Naive B cell (primary cell): ENCODE data around the gene MEGF6. TPM values are rescaled to one million over a fixed set of nuclear protein-coding genes. Genes with fewer than 3 reads are reported as not detected.

ENCODE experiments used
- ATAC-seq, 2 donors: fragments of 150-1000 bp; cut with Tn5 transposase; 2 replicates each; pipeline ENCODE4 v1.10.0; 2021; ENCODE audit warnings: low read depth in 2 of 2, mild to moderate bottlenecking in 2 of 2, moderate library complexity in 2 of 2
- DNase-seq: peaks from one replicate; pipeline ENCODE4 v3.0.0; 2022
- H3K27ac Mint-ChIP-seq, 6 donors: one replicate each; pipeline ENCODE4 v1.8.0; 2020 to 2022; ENCODE audit warnings: mild to moderate bottlenecking in 6 of 6, mixed read lengths in 6 of 6, moderate library complexity in 5 of 6, inconsistent platforms in 2 of 6
- H3K27me3 Mint-ChIP-seq, 3 donors: one replicate each; pipeline ENCODE4 v1.8.0; 2021 to 2022; ENCODE audit warnings: mixed read lengths in 3 of 3, mild to moderate bottlenecking in 1 of 3
- H3K36me3 Mint-ChIP-seq, 2 donors: one replicate each; pipeline ENCODE4 v1.8.0; 2020 to 2022; ENCODE audit warnings: mixed read lengths in 2 of 2, inconsistent platforms in 1 of 2, mild to moderate bottlenecking in 1 of 2
- H3K4me1 Mint-ChIP-seq, 3 donors: one replicate each; pipeline ENCODE4 v1.8.0; 2020 to 2022; ENCODE audit warnings: mixed read lengths in 3 of 3, inconsistent platforms in 1 of 3, mild to moderate bottlenecking in 1 of 3, moderate library complexity in 1 of 3
- H3K4me3 Mint-ChIP-seq, 8 donors: one replicate each; pipeline ENCODE4 v1.8.0; 2020 to 2022; ENCODE audit warnings: mild to moderate bottlenecking in 8 of 8, mixed read lengths in 8 of 8, moderate library complexity in 8 of 8, inconsistent platforms in 2 of 8
- H3K9me3 Mint-ChIP-seq, 7 donors: one replicate each; pipeline ENCODE4 v1.8.0; 2020 to 2022; ENCODE audit warnings: mixed read lengths in 7 of 7, mild to moderate bottlenecking in 5 of 7, inconsistent platforms in 2 of 7, moderate library complexity in 1 of 7
- polyA plus RNA-seq, 6 donors: library from polyadenylated mRNA; unstranded; fragments of 300-500 nt; fragmentation: Illumina TruSeq; gene quantifications; one replicate each; pipeline ENCODE4 v1.2.3, GENCODE V29; 2021; ENCODE audit warnings: low read depth in 6 of 6

MEGF6 gene
- polyA plus RNA-seq, 6 donors from 2014 or later: 3.1 to 8.8 (median 4.3) TPM; not detected in 1

GRCh38 chr1:3563125-3563524 lies 48.2 kb downstream of the MEGF6 start:
- Mint-ChIP-seq H3K36me3 (no peaks in the 10 kb centered on the region), H3K27ac (no peak overlapping the region), H3K9me3 (peaks cover 0 to 11% (median 2%) of the 10 kb centered on the region in 7 donors)

DNA sequence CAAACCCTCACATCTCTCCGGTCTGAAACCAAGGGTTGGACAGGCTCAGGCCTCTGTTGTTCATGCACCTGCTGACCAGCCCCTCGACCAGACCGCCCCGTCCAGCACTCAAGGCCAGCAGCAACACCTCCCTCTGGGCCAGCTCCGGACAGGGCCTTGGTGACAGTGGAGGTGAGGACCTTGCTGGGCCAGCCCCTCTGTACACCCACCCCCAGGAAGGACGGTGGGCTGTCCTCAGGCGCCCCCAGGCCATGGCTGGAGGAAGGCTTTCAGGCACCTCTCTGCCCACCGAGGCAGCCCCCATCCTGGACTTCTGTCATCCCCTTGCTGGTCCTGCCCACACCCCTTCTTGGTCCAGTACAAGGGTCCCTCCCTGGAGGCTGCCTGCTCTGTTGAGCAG lies 48.6 kb downstream of the MEGF6 start:
- H3K36me3 Mint-ChIP-seq: no peaks in the 10 kb centered on the region
- ATAC-seq (no peak), DNase-seq (no peak)
- peaks cover 0 to 13% (median 5%) of the 10 kb centered on the region in 7 donors for H3K9me3 Mint-ChIP-seq
- H3K27me3 Mint-ChIP-seq: peaks cover 0 to 9% (median 0%) of the 10 kb centered on the region in 3 donors
- peak overlapping the region in 1 of 8 donors; percentile 52 for H3K4me3 Mint-ChIP-seq
- H3K27ac Mint-ChIP-seq: no peak overlapping the region
- H3K4me1 Mint-ChIP-seq: no peaks in the 10 kb centered on the region

More at GRCh38 chr1:3563125-3563524, 48.2 kb downstream of the MEGF6 start:
- DNase-seq: no peak
- Mint-ChIP-seq H3K4me3 (no peak overlapping the region), H3K4me1 (no peaks in the 10 kb centered on the region), H3K27me3 (peaks cover 0 to 9% (median 0%) of the 10 kb centered on the region in 3 donors)
- ATAC-seq: no peak

DNA sequence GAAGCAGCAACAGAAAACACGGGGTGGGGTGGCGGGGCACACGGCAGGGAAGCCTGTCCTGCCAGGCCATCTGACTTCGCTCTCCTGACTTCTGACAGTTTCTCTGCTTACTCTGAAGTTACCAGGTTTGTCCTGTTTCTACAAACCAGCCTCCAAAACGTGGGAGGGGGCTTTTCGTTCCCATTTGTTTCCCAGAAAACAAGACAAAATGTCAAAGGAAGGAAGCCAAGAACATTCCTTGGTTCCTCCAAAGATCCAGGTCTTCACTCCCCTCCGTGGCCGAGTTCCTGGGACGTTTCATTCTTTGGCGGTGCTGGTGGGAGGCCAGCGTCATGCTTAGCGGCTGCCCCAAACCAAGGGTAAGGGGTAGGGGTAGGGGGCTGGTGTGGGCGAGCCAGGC lies 49.6 kb downstream of the MEGF6 start:
- H3K4me1 Mint-ChIP-seq: no peaks in the 10 kb centered on the region
- ATAC-seq (no peak), DNase-seq (no peak)
- peaks cover 0 to 9% (median 0%) of the 10 kb centered on the region in 3 donors for H3K27me3 Mint-ChIP-seq
- peaks cover 0 to 13% (median 5%) of the 10 kb centered on the region in 7 donors for H3K9me3 Mint-ChIP-seq
- no peak overlapping the region for H3K27ac Mint-ChIP-seq
- H3K4me3 Mint-ChIP-seq: no peak overlapping the region
- no peaks in the 10 kb centered on the region for H3K36me3 Mint-ChIP-seq

GRCh38 chr1:3560981-3561380 lies 50.3 kb downstream of the MEGF6 start:
- Mint-ChIP-seq H3K9me3 (peaks cover 0 to 13% (median 5%) of the 10 kb centered on the region in 7 donors), H3K27me3 (peaks cover 0 to 9% (median 0%) of the 10 kb centered on the region in 3 donors), H3K4me3 (no peak overlapping the region), H3K27ac (no peak overlapping the region), H3K36me3 (no peaks in the 10 kb centered on the region), H3K4me1 (no peaks in the 10 kb centered on the region)
- DNase-seq (no peak), ATAC-seq (no peak)

DNA sequence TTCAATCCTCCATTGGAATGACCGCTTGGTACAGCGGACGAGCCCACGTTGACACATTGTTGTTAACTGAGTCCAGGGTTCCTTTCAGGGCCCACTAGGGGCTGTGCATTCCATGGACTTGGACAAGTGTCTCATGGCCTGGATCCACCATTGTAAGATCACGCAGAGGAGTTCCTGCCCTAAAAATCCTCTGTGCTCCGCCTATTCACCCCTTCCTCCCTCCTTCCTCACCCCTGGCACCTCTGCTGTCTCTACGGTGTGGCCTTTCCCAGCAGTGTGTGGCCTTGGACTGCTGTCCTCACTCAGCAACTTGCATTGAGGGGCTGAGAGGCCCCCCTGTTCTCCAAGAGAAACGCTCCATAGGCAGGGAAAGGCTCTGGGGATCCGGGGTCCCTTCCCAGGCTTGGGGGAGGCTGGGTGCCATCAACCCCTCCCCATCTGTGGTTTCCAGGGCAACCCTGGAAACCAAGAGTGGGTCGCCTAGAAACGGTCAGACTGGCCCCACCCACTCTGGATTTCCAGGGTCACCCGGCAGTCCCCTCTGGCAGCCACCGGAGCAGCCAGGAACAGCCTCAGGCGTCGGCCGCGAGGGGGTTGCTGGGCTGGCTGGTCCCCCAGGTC lies 50.9 kb downstream of the MEGF6 start:
- Mint-ChIP-seq H3K4me3 (no peak overlapping the region), H3K36me3 (no peaks in the 10 kb centered on the region), H3K9me3 (peaks cover 0 to 13% (median 5%) of the 10 kb centered on the region in 7 donors), H3K27ac (peak overlapping the region in 1 of 6 donors; percentile 16), H3K4me1 (no peaks in the 10 kb centered on the region), H3K27me3 (peaks cover 0 to 9% (median 0%) of the 10 kb centered on the region in 3 donors)
- ATAC-seq (no peak), DNase-seq (no peak)

- H3K36me3 Mint-ChIP-seq: no peaks in the 10 kb centered on the region
- peak overlapping the region in 1 of 8 donors; percentile 12 for H3K4me3 Mint-ChIP-seq
- DNase-seq: no peak
- H3K27ac Mint-ChIP-seq: no peak overlapping the region
- H3K4me1 Mint-ChIP-seq: no peaks in the 10 kb centered on the region
- peaks cover 0 to 13% (median 5%) of the 10 kb centered on the region in 7 donors for H3K9me3 Mint-ChIP-seq
- H3K27me3 Mint-ChIP-seq: no peaks in the 10 kb centered on the region
- ATAC-seq: no peak
Observed at GRCh38 chr1:3558036-3558726, 53.1 kb downstream of the MEGF6 start.

DNA sequence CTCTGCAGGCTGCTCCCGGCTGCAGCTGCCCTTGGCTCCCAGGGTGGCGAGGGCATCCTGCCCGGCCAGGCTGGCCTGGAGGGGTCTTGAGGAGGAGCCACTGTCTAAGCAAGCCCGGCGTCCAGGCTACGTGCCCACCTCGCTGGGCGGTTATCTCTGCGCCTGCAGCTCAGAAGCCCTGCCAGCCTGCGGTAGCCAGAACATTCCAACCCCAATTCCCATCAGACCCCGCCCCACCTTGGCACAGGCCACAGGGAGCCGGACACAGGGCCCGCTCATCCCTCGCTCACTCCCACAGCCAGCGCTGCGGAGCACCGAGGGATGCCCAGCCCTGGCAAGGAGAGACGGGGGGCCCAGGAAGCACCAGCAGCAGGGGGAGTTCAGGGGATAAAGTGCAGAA lies 53.9 kb downstream of the MEGF6 start:
- H3K36me3 Mint-ChIP-seq: no peaks in the 10 kb centered on the region
- H3K27me3 Mint-ChIP-seq: no peaks in the 10 kb centered on the region
- H3K4me3 Mint-ChIP-seq: no peak overlapping the region
- no peak for DNase-seq
- H3K9me3 Mint-ChIP-seq: peaks cover 0 to 13% (median 5%) of the 10 kb centered on the region in 7 donors
- no peak overlapping the region for H3K27ac Mint-ChIP-seq
- no peaks in the 10 kb centered on the region for H3K4me1 Mint-ChIP-seq
- no peak for ATAC-seq

- H3K4me3 Mint-ChIP-seq: no peak overlapping the region
- no peaks in the 10 kb centered on the region for H3K27me3 Mint-ChIP-seq
- DNase-seq: no peak
- H3K9me3 Mint-ChIP-seq: peaks cover 0 to 13% (median 5%) of the 10 kb centered on the region in 7 donors
- ATAC-seq: no peak
- no peaks in the 10 kb centered on the region for H3K4me1 Mint-ChIP-seq
- no peak overlapping the region for H3K27ac Mint-ChIP-seq
- H3K36me3 Mint-ChIP-seq: no peaks in the 10 kb centered on the region
Observed at GRCh38 chr1:3556336-3556735, 55.0 kb downstream of the MEGF6 start.

DNA sequence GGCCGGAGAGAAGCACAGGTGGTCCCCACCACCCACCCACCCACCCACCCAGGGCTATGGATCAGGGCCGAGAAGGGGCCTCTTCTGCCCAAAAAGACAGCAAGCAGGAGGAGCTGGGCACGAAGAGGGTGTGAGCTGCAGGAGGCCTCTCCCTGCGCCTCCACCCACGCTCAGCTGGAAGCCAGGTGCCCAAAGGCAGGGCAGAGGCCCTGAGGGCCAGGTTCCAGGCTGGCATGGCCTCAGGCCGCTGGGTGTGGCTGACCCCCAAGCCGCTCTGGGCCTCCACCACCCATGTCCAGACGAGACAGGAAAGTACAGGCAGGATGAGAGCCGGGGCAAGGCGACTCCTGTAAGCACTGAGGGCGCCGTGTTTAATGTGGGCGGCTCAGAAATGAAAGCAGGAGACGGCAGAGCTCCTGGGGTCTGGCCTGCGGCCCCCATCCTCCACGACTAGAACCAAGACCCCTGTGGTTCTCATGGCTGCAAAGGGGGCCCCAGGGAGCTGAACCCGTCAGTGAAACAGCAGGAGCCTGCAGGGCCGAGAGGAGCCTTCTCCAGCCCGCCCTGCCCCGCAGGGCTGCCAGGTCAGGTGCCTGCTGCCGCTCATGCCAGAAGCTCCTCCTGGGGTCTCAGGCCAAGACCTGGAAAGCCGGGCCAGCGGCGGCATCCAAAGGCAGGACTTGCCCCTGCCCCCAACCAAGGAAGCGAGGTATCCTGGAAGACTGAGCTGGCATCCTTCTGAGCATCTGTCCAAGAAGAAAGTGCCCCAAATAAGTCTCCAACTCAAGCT lies 56.0 kb downstream of the MEGF6 start:
- H3K27me3 Mint-ChIP-seq: no peaks in the 10 kb centered on the region
- peaks cover 0 to 13% (median 5%) of the 10 kb centered on the region in 7 donors for H3K9me3 Mint-ChIP-seq
- H3K4me1 Mint-ChIP-seq: no peaks in the 10 kb centered on the region
- no peaks in the 10 kb centered on the region for H3K36me3 Mint-ChIP-seq
- no peak overlapping the region for H3K27ac Mint-ChIP-seq
- H3K4me3 Mint-ChIP-seq: no peak overlapping the region
- no peak for ATAC-seq
- no peak for DNase-seq

DNA sequence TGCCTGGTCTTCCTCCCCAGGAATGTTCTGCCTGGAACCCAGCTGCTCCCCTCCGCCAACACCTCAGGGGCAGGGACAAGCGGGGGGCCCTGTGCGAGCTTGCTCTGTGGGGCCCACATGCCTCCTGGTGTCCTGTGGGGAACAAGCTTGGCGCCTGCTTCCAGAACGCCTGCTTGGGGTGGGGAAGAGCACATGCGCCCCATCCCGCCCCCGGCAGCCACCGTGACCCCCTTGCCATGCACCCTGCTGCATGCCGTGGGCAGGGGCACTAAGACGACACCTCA lies 57.4 kb downstream of the MEGF6 start:
- H3K27ac Mint-ChIP-seq: no peak overlapping the region
- H3K9me3 Mint-ChIP-seq: peaks cover 0 to 10% (median 5%) of the 10 kb centered on the region in 7 donors
- H3K36me3 Mint-ChIP-seq: no peaks in the 10 kb centered on the region
- no peak for ATAC-seq
- no peaks in the 10 kb centered on the region for H3K27me3 Mint-ChIP-seq
- no peak for DNase-seq
- no peak overlapping the region for H3K4me3 Mint-ChIP-seq
- no peaks in the 10 kb centered on the region for H3K4me1 Mint-ChIP-seq

- Mint-ChIP-seq H3K9me3 (peaks cover 0 to 5% (median 3%) of the 10 kb centered on the region in 7 donors), H3K36me3 (no peaks in the 10 kb centered on the region), H3K4me3 (no peak overlapping the region), H3K4me1 (no peaks in the 10 kb centered on the region), H3K27me3 (no peaks in the 10 kb centered on the region), H3K27ac (no peak overlapping the region)
- ATAC-seq: no peak
- no peak for DNase-seq
Observed at GRCh38 chr1:3553166-3553939, 58.0 kb downstream of the MEGF6 start.

GRCh38 chr1:3552751-3553150 lies 58.6 kb downstream of the MEGF6 start:
- ATAC-seq: no peak
- Mint-ChIP-seq H3K27ac (no peak overlapping the region), H3K4me3 (no peak overlapping the region), H3K36me3 (no peaks in the 10 kb centered on the region), H3K9me3 (no peaks in the 10 kb centered on the region), H3K4me1 (no peaks in the 10 kb centered on the region), H3K27me3 (no peaks in the 10 kb centered on the region)
- DNase-seq: no peak

DNA sequence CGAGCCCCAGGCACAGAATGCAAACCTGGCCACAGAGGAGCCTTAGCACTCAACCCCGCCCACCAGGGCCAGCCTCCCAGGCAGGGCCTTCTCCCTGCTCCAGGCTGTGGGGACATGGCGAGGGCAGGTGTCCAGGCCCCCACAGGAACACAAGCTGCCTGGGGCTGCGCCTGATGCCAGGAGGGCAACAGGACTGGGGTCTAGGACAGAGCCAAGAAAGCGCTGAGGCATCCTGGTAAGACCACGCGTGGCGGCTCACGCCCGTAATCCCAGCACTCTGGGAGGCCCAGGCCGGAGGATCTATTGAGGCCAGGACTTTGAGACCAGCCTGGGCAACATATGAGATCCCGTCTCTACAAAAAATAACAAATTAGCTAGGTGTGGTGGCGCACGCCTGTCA lies 59.1 kb downstream of the MEGF6 start:
- no peak for ATAC-seq
- Mint-ChIP-seq H3K27ac (no peak overlapping the region), H3K4me1 (no peaks in the 10 kb centered on the region), H3K27me3 (no peaks in the 10 kb centered on the region), H3K36me3 (no peaks in the 10 kb centered on the region), H3K9me3 (no peaks in the 10 kb centered on the region), H3K4me3 (no peak overlapping the region)
- DNase-seq: no peak
